Right lung (tissue), 5 donors: ENCODE data around the gene HYAL3. TPM values are rescaled to one million over a fixed set of nuclear protein-coding genes. Genes with fewer than 3 reads are reported as not detected.
A peak's percentile ranks its signal among the peaks of the same experiment; 100 is the strongest.
"Not testable (repeated sequence)": the region's sequence is repeated elsewhere in the genome, so short reads cannot be mapped to it uniquely, and the experiment has no call there.

ENCODE experiments used
- DNase-seq, 2 donors: peaks; one replicate each; pipeline ENCODE4 v3.0.0-alpha.2; 2013
- polyA plus RNA-seq, 5 donors: library from polyadenylated mRNA; unstranded; fragments of 120-200 nt; gene quantifications; one replicate each; pipeline versions ENCODE4 v1.2.1 to v1.2.3, GENCODE V29; 2013; ENCODE audit warnings: inconsistent platforms in 1 of 5, low replicate concordance in 1 of 5; ENCODE audit not compliant: insufficient read length in 5 of 5, insufficient read depth in 1 of 5

HYAL3 gene
- polyA plus RNA-seq, 5 donors: 2.9 to 5.8 (median 3.2) TPM

DNA sequence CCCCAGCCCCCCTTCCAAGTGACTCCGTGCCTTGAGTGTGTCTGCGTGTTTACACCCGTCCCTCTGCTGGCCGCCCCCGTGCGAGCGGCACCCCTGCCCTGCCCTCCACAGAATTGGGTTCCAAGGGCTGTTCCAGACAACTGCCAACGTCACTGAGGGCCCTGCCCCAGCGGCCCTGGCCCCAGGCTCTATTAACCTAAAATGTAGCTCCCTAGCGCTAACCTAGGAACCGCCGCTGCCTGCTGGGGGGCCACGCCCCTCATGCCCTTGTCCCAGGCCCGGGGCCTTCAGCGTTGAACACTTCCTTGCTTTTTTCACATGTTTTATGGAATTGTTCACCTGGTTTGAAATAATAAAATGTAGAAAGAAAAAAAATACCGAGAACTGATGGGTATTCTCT is 40.2 kb downstream of the HYAL3 start:
- DNase-seq: no peak

DNA sequence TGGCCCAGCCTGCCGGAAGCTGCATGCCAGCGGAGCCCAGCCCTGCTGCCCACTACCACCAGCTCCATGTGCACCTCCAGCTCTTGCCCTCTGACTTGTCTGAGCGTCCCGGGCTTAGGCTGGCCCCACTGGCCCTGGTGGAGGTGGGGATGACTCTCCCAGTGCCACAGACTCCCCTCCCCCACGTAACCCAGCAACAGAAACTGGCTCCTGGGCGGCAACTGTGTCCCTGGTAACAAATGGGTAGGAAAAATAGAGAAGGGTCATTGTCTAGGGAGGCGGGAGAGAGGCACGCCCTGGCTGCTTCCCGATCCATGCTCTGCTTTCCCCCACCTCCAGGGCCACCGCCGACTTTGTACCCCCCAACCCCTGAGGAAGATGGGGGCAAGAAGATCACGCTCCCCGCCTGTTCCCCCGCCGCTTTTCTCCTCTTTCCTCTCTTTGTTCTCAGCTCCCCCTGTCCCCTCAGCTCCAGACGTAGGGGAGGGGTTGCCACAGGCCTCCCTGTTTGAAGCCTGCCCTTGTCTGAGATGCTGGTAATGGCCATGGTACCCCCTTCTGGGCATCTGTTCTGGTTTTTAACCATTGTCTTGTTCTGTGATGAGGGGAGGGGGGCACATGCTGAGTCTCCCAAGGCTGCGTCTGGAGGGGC is 41.0 kb downstream of the HYAL3 start:
- no peak for DNase-seq

GRCh38 chr3:50256978-50257890 is 42.0 kb downstream of the HYAL3 start:
- DNase-seq: no peak

DNA sequence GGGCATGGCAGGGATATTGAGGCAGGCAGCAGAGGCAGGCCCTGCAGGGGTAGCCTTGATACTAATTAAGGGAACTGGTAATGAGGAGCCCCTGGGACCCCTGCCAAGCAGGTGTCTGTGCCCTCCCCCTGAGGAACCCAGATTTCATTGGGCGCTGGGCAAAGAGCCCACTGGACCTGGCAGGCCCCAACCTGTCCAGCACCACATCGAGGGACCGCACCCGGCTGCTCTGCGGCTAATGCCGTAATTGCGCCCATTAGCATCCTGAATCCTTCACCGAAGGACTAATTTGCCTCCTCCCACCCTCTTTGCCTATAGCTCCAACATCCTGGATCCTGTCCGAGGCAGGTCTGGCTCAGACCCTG is 44.0 kb downstream of the HYAL3 start:
- DNase-seq: no peak

- no peak for DNase-seq
Measured at GRCh38 chr3:50254577-50255250, 44.5 kb downstream of the HYAL3 start.

GRCh38 chr3:50251220-50251619 is 48.0 kb downstream of the HYAL3 start:
- no peak for DNase-seq

- DNase-seq: no peak
Measured at GRCh38 chr3:50250514-50250913, 48.7 kb downstream of the HYAL3 start.

DNA sequence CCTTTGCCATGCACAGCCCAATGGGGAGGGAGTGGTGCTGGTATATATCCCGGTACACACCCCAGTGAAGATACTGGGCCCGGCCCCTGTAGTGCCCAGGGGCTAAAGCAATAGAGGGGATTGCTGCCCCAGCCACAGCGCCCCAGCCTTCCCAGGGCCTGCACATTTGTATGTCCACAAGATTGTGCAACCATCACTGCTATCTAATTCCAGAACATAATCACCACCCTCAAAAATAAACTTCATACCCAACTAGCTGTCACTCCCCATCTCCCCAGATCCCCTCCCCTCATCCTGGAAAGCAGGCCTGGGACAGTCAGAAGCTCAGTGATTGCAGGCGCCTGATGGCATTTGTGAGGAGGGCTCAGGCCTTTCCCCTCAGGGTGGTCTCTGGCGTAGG is 49.7 kb downstream of the HYAL3 start:
- no peak for DNase-seq

DNA sequence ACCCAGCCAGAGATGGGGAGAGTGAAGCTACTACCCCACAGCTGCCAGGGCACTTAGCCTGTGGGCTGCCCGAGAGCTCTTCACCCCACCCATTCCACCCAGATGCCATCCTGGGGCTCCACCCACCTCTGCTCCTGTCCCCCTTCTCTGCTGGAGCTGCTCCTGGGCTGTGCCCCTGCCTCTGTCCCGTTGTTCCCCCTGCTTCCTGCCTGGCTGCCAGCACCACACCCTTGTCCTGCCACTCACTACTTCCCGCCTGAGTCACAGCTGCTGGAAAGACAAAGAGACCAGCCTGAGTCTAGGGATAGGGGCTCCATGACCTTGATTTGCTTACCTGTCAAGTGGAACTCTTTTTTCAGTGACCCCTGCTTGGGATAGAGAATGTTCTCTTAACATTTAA is 50.8 kb downstream of the HYAL3 start:
- DNase-seq: no peak

- DNase-seq: no peak
Measured at GRCh38 chr3:50246517-50246954, 52.7 kb downstream of the HYAL3 start.

DNA sequence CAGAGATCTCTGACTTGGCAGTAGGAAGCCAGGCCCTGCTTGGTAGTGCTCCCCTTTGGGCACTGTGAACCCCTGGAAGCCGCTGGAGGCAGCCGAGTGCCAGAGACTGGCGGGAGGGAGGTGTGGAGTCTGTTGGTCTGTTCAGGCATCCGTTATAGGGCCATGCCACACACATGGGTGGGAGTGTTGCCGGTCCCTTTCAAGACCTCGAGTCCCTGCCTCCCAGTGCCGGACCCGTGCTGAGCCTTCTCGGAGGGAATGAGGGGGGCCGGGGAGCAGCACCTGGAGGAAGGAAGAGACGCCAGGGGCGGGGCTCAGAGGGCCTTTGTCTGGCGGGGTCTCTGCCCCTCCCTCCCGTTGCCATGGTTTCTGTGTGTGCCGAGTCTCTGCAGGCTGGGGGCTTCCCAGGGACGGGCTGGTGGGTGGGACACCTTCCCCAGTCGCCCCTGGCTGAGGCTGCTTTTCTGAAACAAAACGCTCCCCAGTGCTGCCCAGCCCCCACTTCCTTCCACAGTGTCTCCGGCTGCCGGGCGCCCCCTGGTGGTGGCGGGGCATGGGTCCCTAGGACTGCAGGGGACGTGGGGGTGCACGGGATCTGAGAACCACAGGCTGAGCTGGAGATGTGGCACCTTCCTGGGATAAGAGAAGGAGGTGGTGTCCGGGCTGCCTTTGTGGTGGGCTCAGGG is 53.2 kb downstream of the HYAL3 start:
- peak; percentile 77 to 85 for DNase-seq

- DNase-seq: no peak
Measured at GRCh38 chr3:50245251-50245745, 53.9 kb downstream of the HYAL3 start.

DNA sequence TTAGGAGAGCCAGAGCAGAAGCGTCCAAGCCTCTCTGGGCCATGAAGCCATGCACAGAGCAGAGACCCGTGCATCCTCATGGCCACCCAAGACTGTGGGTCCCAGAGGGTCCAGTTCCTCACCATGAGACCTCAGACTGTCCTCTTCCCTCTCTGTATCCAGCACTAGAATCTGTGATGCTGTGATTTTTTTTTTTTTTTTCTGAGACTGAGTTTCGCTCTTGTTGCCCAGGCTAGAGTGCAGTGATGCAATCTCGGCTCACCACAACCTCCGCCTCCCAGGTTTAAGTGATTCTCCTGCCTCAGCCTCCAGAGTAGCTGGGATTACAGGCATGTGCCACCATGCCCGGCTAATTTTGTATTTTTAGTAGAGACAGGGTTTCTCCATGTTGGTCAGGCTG is 54.4 kb downstream of the HYAL3 start:
- DNase-seq: not testable (repeated sequence)

- DNase-seq: no peak
Measured at GRCh38 chr3:50243543-50243895, 55.7 kb downstream of the HYAL3 start.

DNA sequence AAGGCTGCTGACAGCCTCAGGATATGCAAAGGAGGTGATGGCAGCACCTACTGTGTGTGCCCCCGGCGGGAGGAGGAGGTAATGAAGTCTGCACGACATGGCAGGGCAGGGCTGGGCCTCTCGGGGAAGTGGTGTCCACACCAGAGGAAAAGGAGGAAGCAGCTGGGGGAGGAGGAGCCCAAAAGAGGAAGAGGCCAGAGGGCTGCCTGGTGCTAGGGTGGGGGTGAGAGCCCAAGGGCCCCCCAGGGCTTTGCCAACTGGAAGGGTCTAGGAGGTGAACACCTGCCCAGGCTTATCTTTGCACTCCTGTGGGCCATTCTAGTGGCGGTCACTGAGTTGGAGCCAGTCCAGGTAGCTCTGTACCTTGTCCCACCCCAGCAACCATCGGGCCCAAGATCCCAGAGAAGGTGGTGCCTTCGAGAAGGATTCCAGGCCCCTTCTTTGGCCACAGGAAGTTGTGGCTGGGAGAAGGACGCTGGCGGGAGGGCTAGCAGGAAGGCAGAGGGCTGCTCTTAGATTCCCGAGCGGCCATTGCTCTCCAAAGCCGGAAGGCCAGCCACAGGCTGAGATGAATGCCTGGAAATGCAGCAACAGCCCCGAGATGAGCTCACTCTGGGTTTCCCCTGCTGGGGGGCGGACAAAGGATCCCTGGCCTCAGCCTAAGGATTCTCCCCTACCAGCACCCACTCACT is 56.2 kb downstream of the HYAL3 start:
- no peak for DNase-seq

Other genes starting within 250 kb of the HYAL3 start
- 100 to 1,000 TPM; 347 to 542 (median 418) TPM for gene RBM5, start 210.5 kb downstream of the HYAL3 start, polyA plus RNA-seq
- gene SEMA3F, start 144.1 kb downstream of the HYAL3 start, polyA plus RNA-seq: 10 to 100 TPM; 33.1 to 57.1 (median 44.4) TPM
- not detected for gene GNAT1, start 107.8 kb downstream of the HYAL3 start, polyA plus RNA-seq
- 10 to 100 TPM in 1 of 5 donors, 1 to 10 TPM in 4; 5.3 to 10.0 (median 7.9) TPM for gene SLC38A3, start 94.1 kb downstream of the HYAL3 start, polyA plus RNA-seq
- gene GNAI2, start 63.2 kb downstream of the HYAL3 start, polyA plus RNA-seq: 100 to 1,000 TPM; 234 to 282 (median 257) TPM
- 10 to 100 TPM; 14.9 to 31.5 (median 29.6) TPM for gene SEMA3B, start 30.3 kb downstream of the HYAL3 start, polyA plus RNA-seq
- 1 to 10 TPM in 1 of 5 donors, under 1 TPM in 4; 0.14 to 1.4 (median 0.36) TPM for gene LSMEM2, start 20.3 kb downstream of the HYAL3 start, polyA plus RNA-seq
- gene IFRD2, start 7.0 kb downstream of the HYAL3 start, polyA plus RNA-seq: 10 to 100 TPM; 26.6 to 46.5 (median 34.0) TPM
- 10 to 100 TPM in 1 of 5 donors, 1 to 10 TPM in 4; 6.1 to 10.2 (median 7.9) TPM for gene NAA80, start within 50 bp of the HYAL3 start, polyA plus RNA-seq
- 1 to 10 TPM; 2.2 to 3.1 (median 2.5) TPM for gene HYAL1, start 4.2 kb upstream of the HYAL3 start, polyA plus RNA-seq
- gene HYAL2, start 23.3 kb upstream of the HYAL3 start, polyA plus RNA-seq: 100 to 1,000 TPM in 1 of 5 donors, 10 to 100 TPM in 4; 67.8 to 113 (median 77.3) TPM
- 10 to 100 TPM; 18.4 to 26.2 (median 18.9) TPM for gene TUSC2, start 28.8 kb upstream of the HYAL3 start, polyA plus RNA-seq
- 10 to 100 TPM; 24.1 to 34.2 (median 27.9) TPM for gene RASSF1, start 41.4 kb upstream of the HYAL3 start, polyA plus RNA-seq
- 10 to 100 TPM in 4 of 5 donors, 1 to 10 TPM in 1; 4.7 to 32.7 (median 20.9) TPM for gene ZMYND10, start 46.3 kb upstream of the HYAL3 start, polyA plus RNA-seq
- 10 to 100 TPM; 27.5 to 36.0 (median 30.8) TPM for gene NPRL2, start 51.4 kb upstream of the HYAL3 start, polyA plus RNA-seq
- gene CYB561D2, start 51.5 kb upstream of the HYAL3 start, polyA plus RNA-seq: 10 to 100 TPM in 2 of 5 donors, 1 to 10 TPM in 3; 7.8 to 12.1 (median 9.5) TPM
- 10 to 100 TPM; 22.2 to 38.0 (median 27.5) TPM for gene TMEM115, start 60.1 kb upstream of the HYAL3 start, polyA plus RNA-seq
- gene CACNA2D2, start 204.2 kb upstream of the HYAL3 start, polyA plus RNA-seq: 10 to 100 TPM; 11.3 to 33.6 (median 27.5) TPM